HG03095 (cell line): ENCODE results near the gene ARHGAP35.
"Not testable (repeated sequence)": the region's sequence is repeated elsewhere in the genome, so short reads cannot be mapped to it uniquely, and the experiment has no call there.

ENCODE experiments used
- ATAC-seq: cut with Tn5 transposase; IDR thresholded peaks from one replicate; pipeline ENCODE4 v1.9.1; 2021; ENCODE audit warnings: moderate library complexity; ENCODE audit not compliant: unreplicated experiment

Gene ARHGAP35

DNA sequence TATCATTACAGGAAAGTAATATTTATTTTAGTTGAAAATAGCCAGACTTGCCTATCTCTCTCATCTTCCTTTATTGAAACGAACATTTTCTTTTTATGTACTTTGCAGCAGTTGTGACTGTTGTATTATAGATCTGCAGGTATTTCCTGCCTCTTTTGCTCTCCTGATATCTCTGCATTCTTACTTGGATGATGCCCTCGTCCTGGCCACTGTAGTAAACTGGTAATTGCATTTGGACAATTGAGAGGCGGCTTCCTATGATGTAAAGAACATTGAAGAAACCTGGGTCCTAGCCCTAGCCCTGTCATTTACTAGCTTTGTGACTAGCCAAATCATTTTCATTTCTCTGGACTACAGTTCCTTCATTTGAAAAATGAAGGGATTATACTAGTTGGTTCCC is 6.4 kb downstream of the ARHGAP35 start:
- no peak for ATAC-seq

DNA sequence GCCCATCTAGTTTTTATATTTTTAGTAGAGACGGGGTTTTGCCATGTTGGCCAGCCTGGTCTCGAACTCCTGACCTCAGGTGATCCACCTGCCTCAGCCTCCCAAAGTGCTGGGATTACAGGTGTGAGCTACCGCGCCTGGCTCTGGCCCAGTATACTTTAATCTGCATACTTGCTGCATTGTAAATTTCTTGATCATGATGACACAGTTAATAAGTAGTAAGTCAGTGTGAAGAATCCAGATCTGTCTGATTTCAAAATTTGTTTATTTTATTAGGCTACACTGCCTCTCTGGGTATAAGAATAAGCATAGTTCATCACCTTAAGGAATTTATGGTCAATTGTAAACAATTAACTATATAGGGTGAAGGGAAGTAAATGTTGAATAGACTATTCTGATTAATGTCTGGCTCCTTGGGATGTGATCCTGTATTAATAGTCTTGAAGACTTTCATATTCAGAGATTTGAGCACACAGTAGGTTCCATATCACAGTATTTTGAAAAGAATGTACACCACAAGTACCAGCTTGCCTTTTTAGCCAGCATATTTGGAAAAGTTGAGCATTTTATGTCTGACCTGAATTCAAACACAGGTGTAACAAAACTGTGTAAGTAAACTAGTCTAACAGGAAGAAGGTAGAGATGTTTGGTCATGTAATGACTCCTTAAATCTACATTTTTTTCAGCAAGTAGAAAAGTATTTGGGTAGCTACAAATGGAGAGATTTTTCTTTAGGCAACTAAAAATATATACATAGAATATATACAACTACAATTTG is 7.4 kb downstream of the ARHGAP35 start:
- no peak for ATAC-seq

DNA sequence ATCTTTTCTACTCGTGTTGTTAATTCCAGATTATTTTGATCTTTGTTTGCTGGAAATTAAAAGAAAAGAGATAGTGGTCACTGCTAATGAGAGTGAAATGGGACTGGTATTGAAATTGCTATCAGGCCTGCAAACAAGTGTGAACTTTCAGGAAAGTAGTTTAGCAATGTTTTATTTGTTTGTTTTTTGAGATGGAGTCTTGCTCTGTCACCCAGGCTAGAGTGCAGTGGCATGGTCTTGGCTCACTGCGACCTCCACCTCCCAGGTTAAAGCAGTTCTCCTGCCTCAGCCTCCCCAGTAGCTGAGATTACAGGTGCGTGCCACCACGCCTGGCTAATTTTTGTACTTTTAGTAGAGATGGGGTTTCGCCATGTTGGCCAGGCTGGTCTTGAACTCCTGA is 10.4 kb downstream of the ARHGAP35 start:
- not testable (repeated sequence) for ATAC-seq

DNA sequence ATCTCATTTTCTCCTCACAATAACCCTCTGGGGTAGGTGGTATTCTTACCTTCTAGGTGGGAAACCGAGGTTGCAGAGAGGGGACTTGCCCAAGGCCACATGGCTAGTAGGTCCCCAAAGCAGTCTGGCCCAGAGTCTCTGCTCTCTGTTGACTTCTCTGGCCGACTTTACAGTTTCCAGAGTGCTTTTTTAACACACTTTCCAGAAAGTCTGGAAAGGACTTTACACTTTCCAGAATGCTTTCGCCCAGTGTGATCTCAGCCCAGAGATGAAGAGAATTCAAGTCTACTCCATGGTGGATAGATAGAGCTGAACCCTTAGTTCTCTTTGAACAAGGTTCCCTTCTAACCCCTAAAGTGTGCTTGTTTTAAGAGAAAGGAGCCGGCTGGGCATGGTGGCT is 12.2 kb downstream of the ARHGAP35 start:
- ATAC-seq = no peak

DNA sequence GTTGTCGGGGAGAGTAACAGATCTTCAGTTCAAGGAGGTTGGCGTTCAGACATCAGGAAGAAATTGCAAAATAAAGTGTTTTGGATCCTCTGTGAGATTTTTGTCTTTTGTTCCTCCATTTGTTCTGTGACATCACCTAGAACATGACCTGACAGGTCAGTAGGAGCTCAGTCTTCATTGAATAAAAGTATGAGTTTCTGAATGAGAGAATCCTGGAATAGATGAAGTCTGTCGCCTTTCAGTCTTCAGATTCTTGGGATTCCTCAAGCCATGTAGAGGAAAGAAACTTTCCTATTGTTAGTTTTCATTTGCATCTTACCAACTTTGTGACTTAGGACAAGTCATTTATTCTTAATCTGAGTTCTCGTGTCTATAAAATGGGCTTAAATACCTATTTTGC is 14.4 kb downstream of the ARHGAP35 start:
- ATAC-seq = no peak

DNA sequence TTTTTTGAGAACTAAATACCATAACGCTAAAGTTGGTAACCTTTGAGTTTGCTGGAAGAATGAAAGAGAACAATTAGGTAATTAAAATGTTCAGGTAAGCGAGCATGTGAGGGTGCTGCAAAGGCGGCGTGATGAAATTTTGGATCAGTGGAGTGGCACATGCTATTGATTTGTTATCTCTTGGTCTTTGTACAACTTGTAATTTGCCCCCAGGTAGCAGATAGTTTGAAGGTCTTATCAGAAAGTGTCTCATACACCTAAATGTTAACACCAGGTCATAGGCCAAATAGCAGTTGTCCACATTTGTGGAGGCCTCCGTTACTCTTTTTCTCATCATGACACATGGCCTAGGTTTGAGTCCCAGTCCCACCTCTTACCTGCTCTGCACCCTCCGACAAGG is 14.9 kb downstream of the ARHGAP35 start:
- ATAC-seq = no peak

DNA sequence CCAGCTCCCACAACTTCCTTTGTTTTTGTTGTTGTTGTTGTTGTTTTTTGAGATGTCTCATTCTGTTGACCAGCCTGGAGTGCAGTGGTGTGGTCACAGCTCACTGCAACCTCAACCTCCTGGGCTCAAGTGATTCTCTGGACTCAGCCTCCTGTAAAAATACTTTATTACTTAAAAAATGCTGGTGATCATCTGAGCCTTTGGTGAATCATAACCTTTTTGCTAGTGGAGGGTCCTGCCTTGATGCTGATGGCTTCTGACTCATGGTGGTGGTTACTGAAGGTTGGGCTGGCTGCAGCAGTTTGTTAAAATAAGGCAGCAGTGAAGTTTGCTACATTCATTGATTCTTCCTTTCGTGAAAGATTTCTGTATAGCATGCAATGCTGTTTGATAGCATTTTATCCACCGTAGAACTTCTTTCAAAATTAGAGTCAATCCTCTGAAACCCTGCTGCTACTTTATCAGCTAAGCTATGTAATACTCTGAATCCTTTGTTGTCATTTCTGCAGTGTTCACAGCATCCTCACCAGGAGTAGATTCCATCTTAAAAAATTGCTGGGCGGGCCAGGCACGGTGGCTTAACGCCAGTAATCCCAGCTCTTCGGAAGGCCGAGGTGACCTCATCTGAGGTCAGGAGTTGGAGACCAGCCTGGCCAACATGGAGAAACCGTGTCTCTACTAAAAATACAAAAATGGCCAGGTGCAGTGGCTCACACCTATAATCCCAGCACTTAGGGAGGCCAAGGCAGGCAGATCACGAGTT is 18.0 kb downstream of the ARHGAP35 start:
- no peak for ATAC-seq

DNA sequence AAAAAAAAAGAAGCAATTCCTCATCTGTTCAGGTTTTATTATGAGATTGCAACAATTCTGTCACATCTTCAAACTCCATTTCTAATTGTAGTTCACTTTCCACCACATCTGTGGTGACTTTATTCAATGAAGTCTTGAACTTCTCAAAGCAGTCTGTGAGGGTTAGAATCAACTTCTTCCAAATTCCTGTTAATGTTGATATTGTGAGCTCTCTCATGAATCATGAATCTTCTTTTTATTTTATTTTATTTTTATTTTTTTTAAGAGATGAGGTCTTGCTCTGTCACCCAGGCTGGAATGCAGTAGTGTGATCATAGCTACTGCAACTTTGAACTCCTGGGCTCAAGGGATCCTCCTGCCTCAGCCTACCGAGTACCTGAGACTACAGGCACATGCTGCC is 19.6 kb downstream of the ARHGAP35 start:
- ATAC-seq = no peak

DNA sequence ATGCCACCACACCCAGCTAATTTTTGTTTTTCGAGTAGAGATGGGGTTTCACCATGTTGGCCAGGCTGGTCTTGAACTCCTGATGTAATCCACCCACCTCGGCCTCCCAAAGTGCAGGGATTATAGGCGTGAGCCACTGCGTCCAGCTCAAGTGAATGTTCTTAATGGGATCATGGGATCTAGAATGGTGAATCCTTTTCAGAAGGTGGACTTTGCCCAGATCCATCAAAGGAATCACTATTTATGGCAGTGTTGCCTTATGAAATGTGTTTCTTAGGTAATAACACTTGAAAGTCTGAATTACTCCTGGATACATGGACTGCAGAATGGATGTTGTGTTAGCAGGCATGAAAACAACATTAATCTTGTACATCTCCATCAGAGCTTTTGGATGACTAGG is 20.3 kb downstream of the ARHGAP35 start:
- ATAC-seq = no peak

DNA sequence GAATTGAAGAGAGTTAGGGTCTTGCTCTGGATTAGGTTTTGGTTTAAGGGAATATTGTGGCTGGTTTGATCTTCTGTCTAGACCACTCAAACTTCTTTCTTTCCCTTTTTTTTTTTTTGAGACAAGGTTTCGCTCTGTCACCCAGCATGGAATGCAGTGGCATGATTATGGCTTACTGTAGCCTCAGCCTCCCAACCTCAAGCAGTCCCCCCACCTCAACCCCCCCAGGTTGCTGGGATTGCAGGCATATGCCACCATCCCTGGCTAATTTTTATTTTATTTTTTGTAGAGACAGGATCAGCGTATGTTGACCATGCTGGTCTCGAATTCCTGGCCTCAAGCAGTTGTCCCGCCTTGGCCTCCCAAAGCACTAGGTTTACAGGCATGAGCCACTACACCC is 21.2 kb downstream of the ARHGAP35 start:
- no peak for ATAC-seq

DNA sequence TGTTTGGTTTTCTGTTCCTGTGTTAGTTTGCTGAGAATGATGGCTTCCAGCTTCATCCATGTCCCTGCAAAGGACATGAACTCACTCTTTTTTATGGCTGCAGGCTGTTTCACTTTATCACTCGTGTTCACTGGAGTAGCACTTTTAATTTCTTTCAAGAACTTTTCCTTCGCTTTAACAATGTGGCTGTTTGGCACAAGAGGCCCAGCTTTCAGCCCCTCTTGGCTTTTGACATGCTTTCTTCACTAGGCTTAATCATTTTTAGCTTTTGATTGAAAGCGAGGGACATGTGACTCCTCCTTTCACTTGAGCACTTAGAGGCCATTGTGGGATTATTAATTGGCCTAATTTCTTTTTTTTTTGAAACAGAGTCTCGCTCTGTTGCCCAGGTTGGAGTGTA is 22.0 kb downstream of the ARHGAP35 start:
- ATAC-seq = not testable (repeated sequence)

DNA sequence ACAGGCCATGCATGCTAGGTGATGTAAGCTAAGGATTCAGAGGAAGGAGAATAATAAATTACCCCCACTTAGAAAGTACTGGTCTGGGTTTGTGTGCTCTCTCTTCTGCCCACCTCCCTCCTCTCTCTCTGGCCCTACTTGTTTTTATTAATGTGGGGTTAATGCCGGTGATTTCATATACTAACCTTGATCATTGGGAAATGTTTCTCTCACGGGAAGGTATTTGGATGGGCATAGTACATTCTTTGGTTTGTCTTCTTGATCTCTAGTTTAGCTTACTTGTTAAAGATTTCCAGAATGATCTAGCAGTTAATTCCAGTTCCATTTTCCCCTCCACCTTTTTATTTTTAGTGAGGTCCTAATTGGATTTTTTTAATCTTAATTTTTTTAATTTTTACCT is 24.6 kb downstream of the ARHGAP35 start:
- no peak for ATAC-seq

DNA sequence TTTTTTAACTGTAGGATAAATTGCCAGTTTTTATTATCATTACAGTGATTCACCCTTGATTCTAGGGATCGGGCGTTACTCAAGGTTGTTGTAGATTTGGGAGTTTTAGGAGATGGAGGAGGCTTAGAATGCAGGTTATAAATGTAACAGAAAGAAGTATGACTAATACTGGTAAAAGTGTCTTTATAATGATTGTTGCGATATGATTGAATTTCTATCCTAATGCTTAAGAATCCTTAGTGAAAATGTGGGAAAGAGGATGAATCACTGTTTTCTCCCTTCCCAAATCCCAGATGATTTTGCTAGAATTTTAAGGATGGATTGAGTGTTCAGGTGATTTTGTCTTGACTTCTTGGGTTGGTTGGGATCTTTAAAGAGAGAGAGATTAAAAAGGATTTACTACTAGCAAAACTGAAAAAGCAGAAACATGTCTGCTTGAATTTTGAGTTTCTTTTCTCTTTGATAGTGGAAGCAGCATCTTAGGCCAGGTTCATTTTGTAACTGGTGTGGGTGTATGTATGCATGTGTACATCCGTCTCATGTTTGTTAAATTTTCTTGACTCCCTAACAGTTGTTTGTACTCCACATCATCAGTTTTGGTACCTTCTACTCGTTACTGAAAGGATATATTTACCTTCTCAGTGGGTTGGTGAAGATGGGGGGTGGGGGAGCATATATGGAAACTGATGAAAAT is 25.9 kb downstream of the ARHGAP35 start:
- no peak for ATAC-seq

DNA sequence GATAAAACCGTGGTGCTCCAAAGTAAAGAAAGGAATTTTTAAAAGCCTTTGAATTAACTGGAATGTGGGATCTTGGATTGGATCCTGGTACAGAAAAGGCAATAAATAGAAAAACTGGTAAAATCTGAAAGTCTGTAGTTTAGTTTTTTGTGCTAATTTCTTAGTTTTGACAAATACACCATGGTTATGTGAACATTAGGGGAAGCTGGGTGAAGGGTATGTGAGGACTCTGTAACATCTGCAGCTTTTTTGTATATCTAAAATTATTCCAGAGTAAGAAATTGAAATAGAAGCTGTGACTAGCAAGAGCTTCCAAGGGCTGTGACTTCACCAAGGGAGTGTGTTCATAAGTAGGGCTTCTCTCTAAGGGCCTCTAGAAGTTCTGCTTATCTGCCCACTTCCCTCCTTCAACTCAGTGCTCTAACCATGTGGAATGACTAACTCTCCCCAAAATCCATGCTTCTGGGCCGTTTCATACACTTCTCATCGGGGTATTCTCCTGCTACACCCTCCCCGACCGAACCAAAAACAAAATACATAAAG is 26.5 kb downstream of the ARHGAP35 start:
- ATAC-seq = no peak

DNA sequence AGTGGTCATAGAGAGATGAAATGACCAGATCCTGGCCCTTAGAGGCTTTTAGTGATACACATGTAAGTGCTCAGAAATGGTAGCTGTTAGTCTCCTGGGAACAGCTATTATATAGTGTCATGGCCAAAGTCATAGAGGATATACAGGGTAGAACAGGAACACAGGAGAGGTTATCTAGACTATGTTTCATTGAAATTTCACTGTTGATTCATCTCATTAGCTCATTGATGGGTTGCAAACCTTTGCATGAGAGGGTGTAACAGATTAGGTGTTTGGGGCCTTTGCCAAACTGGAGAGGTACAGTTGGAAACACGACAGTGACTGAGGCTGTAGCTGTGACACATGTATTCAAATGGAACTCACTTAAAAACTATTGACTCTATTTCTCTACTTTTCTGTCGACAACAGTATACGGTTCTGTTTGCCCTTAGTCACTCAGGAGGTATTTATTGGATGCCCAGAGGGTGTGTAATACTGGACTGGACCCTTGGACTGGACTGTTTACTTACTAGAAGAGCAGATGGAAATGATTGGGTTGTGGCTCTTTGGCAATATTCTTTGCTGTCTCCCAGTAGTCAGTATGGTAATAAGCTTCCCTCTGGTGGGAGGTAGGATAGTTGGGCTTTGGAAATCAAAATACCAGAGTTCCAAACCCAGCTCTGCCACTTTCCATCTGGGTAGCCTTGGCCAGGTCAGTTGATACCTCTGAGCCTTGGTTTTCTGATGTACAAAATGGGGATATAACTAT is 29.8 kb downstream of the ARHGAP35 start:
- no peak for ATAC-seq

DNA sequence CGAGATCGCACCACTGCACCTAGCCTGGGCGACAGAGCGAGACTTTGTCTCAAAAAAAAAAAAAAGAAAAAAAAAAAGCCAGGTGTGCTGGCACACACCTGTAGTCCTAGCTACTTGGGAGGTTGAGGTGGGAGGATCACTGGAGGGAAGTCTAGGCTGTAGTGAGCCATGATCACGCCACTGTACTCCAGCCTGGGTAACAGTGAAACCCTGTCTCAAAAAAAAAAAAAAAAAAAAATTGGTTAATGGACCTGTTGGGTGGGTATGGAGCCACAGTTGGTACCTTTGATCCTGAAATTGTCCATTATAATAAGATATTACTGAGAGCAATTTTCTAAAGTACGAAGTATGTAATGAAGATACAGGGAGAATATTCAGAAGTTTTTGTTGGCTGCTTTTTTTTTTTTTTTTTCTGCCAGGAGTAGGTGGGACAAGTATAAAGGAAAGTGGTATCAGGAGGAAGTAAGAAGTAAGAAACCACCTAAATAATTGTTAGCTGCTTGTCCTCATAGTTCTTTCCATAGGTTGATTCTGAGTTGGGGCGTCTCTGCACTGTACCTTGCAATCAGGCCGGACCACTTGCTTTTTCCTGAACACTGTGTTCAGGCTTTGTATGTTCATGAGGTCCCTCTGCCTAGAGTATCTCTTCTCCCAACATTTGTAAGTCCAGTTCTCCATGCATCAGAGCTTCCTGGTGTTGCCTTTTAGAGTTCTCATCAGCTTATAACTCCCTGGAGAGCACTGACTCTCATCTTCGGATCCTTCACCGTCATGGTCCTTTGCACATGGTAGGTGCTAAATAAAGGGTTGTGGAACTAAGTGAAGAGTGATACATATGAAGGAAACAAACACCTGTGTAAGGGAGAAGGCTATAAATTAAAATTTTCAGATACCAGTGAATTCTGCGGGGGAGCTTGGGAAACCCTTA is 31.7 kb downstream of the ARHGAP35 start:
- ATAC-seq = no peak

DNA sequence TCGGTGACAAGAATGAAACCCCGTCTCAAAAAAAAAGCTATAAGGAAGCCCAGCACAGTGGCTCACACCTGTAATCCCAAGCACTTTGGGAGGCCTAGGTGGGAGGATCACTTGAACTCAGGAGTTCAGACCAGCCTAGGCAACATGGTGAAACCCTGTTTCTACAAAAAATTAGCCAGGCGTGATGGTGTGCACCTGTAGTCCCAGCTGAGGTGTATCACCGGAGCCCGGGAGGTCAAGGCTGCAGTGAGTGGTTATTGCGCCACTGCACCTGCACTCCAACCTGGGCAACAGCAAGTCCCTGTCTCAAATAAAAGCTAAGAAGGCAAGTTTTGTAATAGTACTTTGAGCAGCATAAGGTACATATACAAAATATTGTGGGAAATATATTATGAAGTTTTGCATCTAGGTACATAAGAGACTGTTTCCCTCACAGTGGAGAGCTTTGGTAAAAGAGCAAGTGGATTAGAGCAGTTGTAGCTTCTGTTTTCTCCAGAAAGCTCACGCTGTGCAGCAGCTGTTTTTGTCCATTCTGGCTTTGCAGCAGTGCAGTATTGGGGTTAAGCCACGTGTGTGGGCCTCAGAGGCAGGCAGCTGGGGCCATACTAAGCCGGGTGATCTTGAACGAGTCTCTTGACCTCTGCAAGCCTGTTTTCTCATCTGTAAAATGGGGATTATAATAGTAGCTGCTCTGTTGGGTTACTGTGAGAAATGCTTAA is 35.4 kb downstream of the ARHGAP35 start:
- no peak for ATAC-seq

DNA sequence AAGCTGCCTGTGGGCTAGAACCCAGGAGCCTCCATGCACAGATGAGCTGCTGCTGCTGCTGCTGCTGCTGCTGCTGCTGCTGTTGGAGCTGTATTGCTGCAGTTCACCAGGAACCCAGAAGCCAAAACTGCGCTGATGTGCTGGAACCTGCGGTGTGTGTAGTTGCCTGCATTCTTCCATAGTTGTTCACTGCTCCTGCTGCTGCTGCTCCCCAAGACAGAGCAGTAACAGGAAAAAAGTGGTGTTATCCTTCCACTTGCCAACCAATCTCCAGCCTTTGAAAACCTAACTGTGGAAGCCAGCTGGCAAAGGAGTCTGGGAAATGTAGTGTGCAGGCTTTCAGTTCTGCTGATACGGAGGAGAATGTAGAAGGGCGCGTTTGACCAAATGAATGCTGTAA is 37.9 kb downstream of the ARHGAP35 start:
- ATAC-seq = no peak

DNA sequence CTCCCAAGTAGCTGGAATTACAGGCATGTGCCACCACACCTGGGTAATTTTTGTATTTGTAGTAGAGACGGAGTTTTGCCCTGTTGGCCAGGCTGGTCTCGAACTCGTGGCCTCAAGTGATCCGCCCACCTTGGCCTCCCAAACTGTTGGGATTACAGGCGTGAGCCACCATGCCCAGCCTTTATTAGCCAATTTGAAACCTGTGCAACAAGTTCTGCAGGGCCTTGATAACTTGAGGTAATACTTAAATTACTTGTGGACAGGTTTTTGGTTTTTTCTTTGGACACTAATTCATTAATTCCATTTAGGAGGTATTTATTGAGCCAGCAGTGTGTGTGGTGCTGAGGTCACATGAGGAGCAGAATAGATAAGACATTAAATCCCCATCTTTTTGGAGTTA is 39.5 kb downstream of the ARHGAP35 start:
- no peak for ATAC-seq
